ENCODE results near the gene MYO10.
"Not testable (repeated sequence)": the region's sequence is repeated elsewhere in the genome, so short reads cannot be mapped to it uniquely, and the experiment has no call there.

The MYO10 gene

DNA sequence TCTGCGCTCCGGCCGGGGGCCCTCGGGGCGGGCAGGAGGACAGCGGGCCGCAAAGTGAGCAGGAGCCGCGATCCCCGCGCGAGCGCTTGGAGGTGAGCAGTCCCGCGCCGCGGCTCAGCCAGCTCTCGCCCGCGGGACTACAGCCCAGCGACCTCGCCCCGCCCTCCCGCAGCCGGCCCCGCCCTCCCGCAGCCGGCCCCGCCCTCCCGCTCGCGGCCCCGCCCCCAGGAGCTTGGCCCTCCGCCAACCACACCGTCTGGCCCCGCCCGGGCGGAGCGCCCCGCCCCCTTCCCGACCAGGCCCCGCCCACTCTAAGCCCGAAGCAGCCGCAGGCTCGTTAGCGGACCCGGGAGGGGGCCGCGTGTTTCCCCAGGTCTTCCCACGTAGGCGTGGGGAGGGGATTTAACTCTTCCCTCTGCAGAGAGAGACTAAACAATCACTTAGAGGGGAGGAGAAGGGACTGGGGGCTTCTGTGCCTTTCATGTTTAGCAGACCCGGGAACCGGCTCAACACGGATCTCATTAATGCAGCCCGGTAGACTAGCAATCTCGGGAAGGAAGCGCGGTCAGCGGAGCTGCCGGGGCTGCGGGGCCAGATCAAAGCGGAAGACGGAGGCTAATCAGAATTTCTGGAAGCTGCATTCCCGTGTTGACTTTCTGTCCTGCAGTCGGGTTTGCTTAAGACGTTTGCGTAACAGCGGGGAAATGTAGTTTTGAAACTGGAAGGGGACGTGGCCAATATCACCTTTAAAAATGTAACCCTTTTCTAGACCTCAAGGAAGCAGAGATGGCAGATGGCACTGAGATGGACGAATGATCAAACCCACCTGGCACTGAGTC is at the start of gene MYO10:
Gene MYO10, minus strand, starts transcription at position 139 of the 839 bp plus-strand sequence. CDS start 480 bp downstream, outside the sequence.
- DNase-seq, result peak; percentile 64

DNA sequence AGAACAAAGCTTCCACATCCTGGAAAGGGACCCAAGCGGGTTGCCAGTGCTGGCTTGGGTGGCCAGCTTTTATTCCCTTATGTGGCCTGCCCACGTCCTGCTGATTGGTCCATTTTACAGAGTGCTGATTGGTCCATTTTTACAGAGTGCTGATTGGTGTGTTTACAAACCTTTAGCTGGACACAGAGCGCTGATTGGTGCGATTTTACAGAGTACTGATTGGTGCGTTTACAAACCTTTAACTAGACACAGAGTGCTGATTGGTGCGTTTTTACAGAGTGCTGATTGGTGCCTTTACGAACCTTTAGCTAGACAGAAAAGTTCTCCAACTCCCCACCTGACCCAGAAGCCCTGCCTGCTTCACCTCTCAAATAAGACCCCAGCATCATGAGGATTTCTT is 49.2 kb upstream of the MYO10 start:
- not testable (repeated sequence) for DNase-seq

DNA sequence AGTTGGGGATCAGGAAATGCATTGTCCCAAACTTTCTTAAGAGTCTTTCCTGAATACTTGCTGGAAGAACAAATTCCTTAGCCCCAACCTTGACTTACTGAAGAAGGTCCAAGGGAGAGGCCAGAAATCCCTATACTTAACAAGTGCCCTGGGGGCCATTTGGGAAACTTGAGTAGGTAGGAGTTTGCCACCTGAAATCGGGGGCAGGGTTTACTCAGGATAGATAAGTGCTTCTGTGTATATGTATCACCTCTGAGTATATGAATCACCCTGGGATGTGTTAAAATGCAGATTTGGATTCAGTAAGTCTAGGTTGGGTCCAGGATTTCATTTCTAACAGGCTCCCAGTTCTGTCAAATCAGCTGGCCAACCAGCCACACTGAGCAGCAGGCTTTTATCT is 47.9 kb upstream of the MYO10 start:
- DNase-seq, result no peak

DNA sequence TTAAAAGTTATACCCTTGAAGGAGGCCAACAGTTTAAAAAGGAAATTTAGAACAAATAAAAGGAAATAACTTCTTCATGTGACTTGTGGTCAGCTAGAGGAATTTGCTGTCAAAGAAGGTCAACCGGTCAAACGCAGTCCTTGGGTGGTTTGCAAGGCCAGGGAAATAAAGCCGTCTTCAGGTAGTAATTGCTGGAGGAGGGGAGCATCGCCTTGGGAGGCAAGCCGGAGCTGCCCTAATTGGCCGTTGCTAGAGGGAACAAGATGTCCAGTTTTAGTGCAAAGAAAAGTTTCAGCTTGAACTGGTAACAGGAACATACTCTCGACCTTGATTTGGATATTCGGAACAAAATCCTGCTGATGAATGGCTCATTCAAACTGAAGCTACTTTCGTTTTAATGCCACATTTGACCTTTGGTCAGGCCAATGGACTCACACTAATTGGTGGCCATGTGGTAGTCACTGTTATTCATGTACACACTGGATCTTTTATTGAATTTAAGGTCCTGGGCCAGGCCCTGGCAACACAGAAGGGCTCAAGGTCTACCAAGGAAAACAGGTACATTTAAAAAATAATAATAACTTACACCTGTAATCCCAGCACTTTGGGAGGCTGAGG is 47.0 kb upstream of the MYO10 start:
- DNase-seq, result no peak

DNA sequence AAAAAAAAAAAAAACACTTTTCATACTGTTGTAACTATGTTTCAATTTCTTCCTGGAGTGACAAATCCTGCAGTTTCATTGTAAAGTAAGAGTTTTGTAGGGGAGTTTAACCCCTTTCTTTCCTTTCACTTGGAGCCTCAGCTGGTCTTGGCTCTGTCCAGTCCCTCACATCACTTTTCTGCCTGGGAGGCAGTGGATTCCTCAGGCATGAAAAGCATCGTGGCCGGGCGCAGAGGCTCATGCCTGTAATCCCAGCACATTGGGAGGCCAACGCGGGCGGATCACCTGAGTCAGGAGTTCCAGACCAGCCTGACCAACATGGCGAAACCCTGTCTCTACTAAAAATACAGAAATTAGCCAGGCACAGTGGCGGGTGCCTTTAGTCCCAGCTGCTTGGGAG is 45.6 kb upstream of the MYO10 start:
- DNase-seq, result no peak

DNA sequence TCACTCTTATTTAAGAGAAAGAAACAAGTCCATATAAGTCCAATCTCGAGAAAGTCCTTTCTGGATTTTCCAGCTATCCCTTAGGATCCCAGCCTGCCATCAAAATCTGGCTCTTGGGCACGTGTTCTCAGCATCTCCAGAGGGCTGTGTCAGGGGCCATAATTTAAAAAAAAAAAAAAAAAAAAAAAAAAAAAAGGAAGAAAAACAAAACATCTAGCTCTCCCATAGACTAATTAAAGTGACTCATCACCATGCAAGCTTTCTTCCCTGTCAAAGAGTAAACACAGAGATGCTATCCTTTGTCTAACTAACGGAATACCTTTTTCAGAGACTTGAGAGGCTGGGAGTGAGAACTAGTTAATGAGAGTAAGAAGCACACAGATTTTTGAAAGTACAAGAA is 44.9 kb upstream of the MYO10 start:
- no peak for DNase-seq

DNA sequence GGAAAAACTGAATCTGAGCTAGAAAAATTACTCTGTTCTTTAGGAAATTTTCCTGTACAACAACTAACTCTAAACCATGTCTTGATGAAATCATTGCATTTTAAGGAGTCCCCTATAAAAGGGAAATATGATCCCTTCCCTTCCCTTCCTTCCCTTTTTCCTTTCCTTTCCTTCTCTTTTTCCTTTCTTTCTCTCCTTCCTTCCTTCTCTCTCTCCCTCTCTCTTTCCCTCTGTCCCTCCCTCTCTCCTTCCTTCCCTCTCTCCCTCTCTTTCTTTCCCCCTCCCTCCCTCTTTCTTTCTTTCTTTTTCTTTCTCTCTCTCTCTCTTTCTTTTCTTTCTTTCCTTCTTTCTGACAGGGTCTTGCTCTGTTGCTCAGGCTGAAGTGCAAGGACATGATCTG is 42.2 kb upstream of the MYO10 start:
- DNase-seq, result no peak

DNA sequence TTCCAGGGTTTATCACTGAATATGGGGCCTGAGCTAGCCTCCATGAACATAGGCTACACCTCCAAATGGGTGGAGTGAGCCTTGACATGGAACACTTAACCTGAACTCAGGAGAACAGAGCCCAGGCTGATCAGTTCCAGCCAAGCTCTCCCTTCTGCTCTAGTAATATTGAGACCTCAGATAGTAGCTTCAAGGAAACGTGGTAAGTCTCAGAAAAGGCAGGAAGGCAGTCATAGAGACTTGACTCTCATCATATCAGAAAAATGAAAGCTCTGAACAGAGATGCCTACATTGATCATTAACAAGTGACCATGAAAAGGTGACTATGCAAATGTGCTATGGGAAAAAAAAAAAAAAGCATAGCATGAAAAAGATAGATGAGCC is 40.5 kb upstream of the MYO10 start:
- DNase-seq, result no peak

DNA sequence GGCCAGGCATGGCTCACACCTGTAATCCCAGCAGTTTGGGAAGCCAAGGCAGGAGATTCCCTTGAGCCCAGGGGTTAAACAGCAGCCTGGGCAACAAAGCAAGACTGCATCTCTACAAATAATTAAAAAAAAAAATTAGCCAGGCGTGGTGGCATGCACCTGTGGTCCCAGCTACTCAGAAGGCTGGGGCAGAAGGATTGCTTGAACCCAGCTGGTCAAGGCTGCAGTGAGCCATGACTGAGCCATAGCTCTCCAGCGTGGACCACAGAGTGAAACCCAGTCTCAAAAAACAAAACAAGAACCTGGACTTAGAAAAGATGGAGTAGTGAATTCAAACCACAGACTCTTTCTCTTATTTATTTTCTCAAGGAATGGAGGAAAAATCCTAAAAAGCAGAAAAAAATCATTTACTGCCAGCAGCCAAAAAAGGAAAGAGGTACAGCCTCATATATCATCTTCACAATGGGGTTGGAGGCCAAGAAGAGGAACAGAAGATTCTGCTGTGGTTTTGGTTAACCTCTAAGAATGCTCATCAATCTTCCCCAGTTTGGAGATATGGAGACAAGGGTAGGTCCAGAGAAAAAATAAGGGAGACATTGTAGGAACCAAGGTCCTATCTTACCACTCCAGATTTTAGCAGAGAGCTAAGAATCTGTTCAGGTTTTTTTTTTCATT is 40.0 kb upstream of the MYO10 start:
- DNase-seq, result no peak

DNA sequence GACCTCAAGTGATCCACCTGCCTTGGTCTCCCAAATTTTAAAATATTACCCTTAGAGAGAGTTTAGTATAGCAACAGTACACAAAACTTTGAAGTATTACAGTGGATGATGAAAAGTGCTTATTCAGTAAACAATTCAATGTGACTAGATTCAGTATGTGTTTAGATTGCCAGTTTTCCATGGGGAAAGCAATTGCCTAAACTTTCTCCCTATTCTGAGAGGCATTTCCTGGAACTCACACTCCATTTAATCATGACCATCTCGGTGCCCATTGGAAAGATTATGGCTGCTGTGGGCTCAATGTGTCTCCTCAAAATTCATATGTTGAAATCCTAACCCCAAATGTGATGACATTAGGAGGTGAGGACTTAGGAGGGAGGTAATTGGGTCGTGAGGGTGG is 38.9 kb upstream of the MYO10 start:
- DNase-seq, result no peak

DNA sequence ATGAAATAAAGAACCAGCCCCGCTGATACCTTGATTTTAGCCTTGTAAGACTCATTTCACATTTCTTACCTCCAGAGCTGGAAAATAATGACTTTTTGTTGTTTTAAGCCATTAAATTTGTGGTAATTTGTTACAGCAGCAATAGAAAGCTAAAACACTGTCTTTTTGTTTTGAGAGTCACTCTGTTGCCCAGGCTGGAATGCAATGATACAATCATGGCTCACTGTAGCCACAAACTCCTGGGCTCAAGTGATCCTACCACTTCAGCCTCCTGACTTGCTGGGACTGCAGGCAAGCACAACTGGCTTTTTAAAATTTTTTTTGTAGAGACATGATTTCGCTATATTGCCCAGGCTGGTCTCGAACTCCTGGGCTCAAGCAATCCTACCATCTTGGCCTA is 34.7 kb upstream of the MYO10 start:
- no peak for DNase-seq

DNA sequence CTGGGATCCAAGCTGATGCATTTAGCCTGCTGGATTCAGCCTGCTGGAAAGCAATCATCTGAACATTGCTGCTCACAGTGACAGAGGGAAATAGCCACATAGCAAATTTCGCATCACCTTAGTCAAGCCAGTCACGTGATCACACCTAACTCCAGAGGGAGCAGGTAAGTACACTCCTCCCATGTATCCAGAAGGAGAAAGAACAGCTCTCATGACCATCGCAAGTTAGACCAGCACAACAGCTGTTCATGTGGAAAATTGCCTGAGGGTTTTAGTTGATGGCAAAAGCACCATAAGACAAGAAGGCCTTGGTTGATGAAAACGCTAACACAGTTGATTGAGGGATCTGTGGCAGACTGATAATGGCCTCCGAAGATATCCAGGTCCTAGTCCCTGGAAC is 34.2 kb upstream of the MYO10 start:
- DNase-seq, result no peak

DNA sequence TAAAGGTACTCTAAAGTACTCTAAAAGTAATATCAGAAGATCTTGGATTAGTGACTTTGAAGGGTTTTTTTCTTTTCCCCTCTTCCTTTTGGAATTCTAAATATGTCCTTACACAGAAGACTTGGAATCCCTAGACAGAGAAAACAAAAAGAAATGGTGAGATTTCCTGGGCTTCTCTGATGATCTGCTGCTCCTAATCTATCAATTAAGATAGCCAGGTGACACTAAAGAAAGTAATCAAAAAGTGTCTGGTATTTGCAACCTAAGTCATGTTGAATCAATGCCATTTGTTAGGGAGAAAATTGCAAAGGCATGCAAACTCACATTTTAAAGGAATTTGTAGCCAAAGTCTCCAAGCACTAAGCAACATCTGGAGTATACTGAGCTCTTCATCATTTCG is 29.5 kb upstream of the MYO10 start:
- DNase-seq, result no peak

DNA sequence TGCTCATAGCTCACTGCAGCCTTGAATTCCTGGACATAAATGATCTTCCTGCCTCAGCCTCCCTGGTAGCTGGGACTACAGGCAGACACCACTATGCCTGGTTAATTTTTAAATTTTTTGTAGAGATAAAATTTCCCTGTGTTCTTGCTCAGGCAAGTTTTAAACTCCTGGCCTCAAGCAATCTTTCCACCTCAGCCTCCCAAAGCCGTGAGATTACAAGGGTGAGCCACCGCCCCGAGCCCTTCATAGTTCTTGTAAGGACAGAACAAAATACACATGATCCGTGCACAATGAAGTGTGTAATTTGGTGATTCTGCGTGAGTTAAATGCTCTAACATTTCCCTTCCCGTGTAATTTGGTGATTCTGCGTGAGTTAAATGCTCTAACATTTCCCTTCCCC is 27.7 kb upstream of the MYO10 start:
- no peak for DNase-seq

DNA sequence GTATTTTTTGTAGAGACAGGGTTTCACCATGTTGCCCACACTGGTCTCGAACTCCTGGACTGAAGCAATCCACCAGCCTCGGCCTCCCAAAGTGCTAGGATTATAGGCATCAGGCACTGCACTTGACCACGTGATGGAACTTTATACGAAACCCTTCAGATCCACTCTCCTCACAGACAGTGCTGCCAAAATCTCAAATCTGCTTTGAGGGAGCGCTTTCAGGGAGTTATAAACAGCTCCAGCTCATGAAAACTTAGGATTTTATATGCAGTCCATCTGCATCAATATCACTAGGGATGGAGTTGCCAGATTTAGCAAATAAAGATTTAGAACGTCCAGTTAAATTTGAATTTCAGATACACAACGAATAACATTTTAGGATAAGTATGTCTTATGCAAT is 25.0 kb upstream of the MYO10 start:
- DNase-seq, result no peak

DNA sequence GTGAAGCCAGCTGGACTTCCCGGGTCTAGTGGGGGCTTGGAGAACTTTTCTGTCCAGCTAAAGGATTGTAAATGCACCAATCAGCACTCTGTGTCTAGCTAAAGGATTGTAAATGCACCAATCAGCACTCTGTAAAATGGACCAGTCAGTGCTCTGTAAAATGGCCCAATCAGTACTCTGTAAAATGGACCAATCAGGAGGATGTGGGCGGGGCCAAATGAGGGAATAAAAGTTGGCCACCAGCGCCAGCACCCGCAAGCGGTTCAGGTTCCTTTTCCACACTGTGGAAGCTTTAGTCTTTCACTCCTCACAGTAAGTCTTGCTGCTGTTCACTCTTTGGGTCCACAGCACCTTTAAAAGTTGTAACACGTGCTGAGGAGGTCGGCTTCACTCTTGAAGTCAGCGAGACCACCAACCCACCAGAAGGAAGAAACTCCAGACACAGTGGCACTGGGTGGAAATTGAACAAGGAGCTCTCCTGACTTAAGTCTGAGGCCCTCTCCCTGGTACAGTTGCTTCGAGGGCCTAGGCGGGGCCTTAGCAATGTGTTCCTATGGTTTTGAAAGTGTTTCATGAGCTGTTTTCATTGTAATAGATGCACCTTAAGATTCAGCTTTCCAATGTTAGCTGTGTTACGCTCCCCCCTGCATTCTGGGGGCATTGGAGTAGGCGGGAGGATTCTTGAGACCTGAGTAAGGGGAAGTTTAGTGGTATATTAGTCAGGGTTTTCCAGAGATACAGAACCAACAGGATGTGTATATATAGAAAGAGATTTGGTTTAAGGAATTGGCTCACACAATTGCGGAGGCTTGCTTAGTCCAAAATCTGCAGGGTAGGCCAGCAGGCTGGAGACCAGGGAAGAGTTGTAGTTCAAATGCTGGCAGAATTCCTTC is 21.5 kb upstream of the MYO10 start:
- DNase-seq, result no peak

DNA sequence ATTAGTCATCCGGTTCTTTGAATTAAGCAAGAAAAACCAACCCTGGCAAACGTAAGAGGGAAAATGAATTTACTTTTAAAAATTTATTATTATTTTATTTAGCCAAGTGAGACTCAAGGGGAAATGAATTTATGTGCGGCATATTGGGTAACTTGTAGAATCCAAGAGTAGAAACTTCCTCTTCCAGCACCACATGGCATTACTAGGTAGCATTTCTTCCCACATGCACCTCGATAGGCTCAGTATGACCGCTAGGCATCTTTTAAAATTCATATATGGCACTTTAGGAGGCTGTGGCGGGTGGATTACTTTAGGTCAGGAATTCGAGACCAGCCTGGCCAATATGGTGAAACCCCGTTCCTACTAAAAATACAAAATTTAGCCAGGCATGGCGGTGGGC is 17.6 kb upstream of the MYO10 start:
- no peak for DNase-seq

DNA sequence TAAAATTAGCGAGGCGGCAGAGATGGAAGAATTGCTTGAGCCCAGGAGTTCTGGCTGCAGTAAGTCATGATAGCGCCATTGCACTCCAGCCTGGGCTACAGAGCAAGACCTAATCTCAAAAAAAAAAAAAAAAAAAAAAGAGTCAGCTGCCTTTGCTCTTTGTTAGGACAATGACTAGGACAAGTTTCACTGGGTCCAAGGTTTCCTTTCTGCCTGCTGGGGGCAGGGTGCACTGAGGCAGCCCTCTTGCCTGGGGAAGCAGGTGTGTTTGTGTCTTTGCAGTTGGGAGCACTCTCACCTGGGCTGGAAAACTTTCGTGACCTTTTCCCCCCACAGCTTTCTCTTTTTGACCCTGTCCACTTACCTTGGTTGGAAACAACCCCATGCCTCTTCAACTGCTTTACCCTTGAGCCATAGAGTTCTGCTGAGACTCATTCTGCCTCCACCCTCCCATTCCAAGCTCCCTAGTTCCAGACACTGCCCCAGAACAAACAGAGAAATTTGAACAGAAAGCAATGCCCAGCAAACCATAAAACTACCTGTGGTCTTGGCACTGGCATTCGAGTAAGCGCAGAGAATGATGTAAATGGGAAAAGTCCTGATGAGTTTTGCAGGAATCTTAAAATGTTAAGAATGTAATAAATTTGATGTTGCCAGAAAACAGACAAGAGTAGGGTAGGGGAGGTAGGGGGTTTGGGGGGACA is 17.0 kb upstream of the MYO10 start:
- DNase-seq, result no peak

DNA sequence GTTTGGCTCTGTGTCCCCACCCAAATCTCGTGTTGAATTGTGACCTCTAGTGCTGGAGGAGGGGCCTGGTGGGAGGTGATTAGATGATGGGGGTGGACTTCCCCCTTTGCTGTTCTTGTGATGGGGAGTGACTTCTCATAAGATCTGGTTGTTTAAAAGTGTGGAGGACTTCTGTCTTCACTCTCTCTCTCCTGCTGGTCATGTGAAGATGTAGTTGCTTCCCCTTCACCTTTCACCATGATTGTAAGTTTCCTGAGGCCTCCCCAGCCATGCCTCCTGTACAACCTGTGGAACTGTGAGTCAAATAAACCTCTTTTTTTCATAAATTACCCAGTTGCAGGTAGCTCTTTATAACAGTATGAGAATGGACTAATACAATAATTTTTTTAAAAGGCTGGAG is 10.6 kb upstream of the MYO10 start:
- DNase-seq, result no peak

DNA sequence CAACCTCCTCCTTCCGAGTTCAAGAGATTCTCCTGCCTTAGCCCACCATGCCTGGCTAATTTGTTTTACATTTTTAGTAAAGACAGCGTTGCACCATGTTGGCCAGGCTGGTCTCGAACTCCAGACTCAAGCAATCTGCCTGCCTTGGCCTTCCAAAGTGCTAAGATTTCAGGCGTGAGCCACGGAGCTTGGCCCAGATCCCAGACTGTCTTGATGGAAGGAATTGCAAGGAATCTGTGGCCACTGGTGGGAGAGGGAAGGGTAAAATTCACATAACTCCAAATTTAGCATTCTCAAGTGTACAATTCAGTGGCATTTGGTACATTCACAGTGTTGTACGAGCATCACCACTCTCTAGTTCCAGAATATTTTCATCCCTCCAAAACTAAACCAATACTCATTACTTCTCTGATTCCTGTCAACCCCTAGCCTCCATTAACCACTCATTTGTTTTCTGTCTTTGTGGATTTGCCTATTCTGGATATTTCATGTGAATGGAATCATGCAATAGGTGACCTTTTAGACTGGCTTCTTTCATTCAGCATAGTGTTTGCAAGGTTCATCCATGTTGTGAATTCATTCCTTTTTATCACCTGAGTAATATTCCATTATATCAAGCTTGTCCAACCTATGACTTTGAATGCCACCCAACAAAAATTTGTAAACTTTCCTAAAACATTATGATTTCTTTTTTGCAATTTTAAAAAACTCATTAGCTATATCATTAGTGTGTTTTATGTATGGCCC is 8.9 kb upstream of the MYO10 start:
- DNase-seq, result no peak

DNA sequence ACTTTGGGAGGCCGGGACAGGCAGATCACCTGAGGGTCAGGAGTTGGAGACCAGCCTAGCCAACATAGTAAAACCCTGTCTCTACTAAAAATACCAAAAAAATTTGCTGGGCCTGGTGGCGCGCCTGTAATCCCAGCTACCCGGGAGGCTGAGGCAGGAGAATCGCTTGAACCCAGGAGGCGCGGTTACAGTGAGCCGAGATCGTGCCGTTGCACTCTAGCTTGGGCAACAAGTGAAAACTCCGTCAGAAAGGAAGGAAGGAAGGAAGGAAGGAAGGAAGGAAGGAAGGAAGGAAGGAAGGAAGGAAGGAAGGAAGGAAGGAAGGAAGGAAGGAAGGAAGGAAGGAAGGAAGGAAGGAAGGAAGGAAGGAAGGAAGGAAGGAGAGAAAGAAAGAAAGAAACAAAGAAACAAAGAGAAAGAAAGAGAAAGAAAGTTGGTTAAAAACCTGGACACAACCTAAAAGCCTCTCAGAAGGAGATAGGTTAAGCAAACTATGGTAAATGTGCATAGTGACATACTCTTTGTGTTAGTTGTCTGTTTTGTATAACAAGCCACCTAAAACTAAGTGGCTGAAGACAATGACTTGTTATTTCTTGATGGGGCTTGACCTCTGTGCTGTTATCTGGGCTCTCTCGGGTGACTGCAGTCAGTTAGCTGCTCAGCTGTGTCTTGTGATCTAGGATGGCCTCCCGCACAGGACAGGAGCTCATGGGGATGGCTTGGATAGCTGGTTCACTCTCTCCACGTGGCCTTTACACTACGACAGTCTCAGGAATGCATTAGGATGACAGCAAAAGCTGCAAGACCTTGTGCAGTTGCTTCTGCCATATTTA is 8.0 kb upstream of the MYO10 start:
- no peak for DNase-seq

Measured in NCI-H510A treated with DMSO at 0.1 percent for 48 hours (cell line).